HG03196 (cell line): ENCODE results near the gene NPR3.
"Not testable (repeated sequence)": the region's sequence is repeated elsewhere in the genome, so short reads cannot be mapped to it uniquely, and the experiment has no call there.

ENCODE experiments used
- ATAC-seq: cut with Tn5 transposase; IDR thresholded peaks from one replicate; pipeline ENCODE4 v1.9.1; 2021; ENCODE audit not compliant: unreplicated experiment

Gene NPR3

DNA sequence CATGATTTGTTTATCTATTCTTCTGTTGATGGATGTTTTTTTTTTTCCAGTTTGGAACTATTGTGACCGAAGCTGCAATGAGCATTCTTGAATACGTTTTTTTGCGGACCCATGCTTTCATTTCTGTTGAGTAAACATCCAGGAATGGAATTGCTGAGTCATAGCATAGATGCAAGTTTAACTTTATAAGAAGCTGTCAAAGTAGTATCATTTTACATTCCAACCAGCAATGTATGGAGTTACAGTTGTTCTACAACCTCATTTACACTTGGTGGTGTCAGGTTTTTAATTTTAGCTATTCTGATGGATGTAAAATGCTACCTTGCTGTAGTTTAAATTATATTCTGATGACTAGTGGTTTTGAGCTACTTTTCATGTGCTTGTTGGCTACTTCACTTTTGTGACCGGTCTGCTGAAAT is 49.0 kb downstream of the NPR3 start:
- no peak for ATAC-seq

DNA sequence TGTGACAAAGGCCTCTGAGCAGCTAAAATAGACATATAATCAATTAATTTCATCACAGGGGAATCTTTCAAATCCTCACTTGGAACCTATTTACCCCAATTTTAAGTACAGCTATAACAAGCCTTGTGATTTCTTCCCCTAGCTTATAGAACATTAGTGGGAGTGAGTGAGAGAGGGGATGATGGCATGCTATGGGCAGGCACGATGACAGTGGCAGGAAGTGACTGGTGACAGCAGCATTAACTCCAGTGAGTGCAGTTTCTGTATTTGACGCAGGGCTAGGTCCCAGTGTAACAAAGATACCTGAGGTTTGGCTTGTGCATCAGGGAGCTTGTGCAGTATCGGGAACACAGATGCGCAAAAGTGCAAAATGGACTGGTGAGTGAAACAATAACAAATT is 54.1 kb downstream of the NPR3 start:
- ATAC-seq: no peak

DNA sequence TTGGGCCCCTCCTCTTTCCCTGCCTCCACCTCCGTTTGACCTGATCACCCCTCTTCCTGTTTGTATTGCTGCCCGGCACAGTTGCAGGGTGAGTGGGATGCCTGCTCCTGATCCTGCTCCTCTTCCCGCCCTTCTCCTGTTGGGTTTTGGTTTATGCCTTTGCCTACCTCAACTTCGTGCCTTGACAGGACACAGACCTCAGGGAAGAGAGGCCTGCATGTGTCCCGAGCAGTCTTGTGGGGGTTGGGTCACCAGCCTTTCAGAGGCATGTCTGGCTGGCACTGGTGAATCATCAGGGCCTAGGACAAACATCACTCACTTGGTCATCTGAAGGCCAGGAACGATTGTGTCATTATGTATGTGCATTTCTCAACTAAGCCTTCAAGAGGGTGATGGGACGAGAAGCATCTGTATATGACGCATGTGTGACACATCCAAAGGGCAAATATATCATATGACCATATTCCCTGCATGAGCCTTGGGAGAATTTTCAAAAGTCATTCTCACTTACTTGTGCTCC is 56.9 kb downstream of the NPR3 start:
- no peak for ATAC-seq

DNA sequence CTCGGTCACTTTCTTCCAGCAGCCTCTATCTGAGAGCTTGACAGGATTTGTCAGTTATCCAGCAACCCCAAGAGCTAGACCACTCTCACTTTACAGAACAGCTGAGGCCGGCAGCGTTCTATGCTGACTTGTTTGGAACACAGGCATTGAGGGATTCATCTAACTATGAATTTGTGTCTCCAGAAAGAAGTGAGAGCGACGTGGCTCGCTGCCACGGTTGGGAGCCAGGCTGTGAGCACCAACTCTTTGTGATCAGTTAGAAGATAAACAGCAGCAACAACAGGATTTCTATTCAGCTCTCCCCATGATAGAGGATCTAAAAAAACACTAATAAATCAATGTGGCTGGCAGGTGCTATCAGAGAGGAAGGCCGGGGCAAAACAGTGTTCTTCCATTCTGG is 58.6 kb downstream of the NPR3 start:
- no peak for ATAC-seq

- ATAC-seq: no peak
Measured at GRCh38 chr5:32770444-32770843, 59.3 kb downstream of the NPR3 start.

- no peak for ATAC-seq
Measured at GRCh38 chr5:32771037-32771436, 59.9 kb downstream of the NPR3 start.

GRCh38 chr5:32773944-32774343 is 62.8 kb downstream of the NPR3 start:
- ATAC-seq: no peak

DNA sequence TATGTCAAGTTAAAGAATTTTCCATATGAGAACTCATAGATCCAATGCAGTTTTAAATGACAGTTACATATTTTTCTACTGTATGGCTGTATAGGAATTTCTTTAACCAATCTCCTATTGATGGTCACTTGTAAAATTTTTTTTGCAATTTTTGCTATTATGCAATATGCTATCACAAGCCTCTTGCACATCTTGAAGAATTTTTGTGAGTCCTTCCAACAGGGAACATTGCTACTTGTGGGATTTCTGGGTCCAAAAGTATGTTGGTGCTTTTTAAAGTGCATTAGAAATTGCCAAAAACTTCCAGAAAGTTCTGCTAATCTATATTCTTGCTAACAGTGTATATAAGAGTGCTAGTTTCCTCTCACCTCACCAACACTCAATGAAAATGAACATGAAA is 65.1 kb downstream of the NPR3 start:
- no peak for ATAC-seq

DNA sequence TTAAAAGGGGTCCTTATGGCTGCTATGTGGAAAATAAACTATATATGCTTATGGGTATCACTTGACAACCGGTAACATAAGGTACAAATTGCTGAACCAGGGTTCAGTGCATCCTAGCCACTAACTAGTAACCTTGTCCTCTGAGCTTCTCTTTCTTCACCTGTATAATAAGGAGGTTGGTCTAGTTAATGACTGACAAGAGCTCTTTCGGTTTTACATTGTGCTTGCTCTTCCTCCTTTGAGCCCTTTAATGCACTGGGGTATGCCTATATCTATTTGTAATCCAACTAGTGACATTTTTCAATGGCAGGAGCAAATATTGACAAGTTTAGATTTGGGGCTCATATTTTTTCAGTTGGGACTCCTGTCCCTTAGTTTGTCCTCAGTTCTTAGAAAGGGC is 66.1 kb downstream of the NPR3 start:
- peak; percentile 58 for ATAC-seq

DNA sequence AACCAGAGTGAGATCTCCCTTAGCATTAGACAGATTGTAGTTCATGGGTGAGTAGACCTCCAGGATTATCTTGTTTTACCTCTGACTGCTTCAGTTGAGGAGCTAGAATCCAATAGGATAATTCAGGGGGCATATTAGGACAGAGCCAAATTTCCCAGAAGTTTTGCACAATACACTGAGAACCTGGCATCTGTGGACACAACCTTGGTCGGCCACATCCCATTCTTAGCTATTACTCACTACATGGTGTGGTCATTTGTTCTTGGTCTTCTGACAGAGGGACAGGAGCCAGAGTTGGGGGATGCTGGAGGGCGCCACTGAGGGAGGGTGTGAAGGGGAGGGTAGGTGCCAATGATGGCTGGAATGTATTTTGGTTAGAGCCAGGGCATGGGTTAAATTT is 66.6 kb downstream of the NPR3 start:
- no peak for ATAC-seq

DNA sequence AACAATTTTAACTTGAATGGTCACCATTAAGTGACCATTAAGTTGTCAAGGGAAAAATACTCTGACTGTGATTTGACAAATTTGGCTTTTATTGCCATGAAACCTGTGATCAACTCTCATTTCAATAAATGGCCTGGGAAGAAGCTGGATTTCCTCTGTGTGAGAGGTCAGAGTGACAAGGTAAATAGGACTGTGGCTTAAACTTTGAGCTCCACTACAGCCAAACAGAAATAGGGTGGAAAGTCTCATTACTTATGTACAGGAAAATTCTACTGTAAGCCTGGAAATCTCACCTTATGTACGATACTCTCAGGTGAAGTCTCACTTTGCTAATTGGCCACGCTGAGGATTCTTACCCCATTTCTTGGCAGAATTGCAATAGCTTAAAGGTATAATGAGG is 67.3 kb downstream of the NPR3 start:
- no peak for ATAC-seq

DNA sequence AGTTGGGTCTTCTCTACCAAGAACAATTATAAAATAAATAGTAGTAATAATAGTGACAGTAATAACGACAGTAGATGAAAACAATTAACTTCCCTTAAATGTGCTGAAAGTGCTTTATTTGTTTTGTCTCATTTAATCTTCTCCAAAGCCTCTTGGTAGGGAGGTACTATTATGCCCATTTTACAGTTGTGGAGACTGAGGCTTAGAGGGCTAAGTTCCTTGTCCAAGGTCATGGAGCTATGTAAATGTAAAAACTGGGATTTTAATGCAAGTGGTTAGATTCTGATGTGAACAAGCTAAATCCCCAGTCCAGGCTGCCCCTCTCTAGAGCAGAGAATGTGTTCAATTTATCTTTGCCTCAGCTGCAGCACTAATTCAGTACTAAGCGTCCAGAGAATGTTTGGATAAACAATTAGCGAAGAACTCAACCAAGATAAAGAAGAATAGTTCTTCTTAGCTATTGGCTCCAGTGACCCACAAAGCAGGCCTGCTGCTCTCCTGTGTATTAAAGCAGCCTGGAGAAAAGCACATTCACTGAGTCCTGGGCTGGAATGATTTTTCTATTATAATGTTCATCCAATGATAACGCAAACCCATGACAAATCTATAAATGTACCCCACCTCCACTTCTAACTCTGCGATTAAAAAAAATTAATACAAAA is 68.8 kb downstream of the NPR3 start:
- ATAC-seq: no peak

GRCh38 chr5:32780508-32780919 is 69.4 kb downstream of the NPR3 start:
- ATAC-seq: no peak

GRCh38 chr5:32783661-32784060 is 72.5 kb downstream of the NPR3 start:
- no peak for ATAC-seq

- ATAC-seq: no peak
Measured at GRCh38 chr5:32785611-32786254, 74.6 kb downstream of the NPR3 start.

DNA sequence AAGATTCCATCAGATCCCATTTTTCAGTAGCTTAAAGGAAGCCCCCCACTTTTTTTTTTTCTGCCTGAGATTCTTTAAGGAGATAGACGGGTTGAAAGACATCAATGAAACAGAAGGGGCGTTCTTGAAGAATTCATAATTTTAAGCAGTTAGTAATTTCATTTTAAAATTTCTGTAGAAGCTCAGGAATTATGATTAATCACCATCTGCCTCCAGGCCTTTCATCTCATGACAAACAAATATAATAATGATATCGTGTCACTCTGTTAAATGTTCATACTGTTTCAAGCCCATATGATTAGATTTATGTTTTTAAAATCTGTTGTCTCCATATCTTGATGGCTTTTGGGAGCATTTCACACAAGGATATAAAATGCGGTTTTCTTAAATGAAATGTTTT is 75.2 kb downstream of the NPR3 start:
- ATAC-seq: no peak

- no peak for ATAC-seq
Measured at GRCh38 chr5:32790411-32790951, 79.4 kb downstream of the NPR3 start.

GRCh38 chr5:32791536-32792243 is 80.6 kb downstream of the NPR3 start:
- no peak for ATAC-seq

DNA sequence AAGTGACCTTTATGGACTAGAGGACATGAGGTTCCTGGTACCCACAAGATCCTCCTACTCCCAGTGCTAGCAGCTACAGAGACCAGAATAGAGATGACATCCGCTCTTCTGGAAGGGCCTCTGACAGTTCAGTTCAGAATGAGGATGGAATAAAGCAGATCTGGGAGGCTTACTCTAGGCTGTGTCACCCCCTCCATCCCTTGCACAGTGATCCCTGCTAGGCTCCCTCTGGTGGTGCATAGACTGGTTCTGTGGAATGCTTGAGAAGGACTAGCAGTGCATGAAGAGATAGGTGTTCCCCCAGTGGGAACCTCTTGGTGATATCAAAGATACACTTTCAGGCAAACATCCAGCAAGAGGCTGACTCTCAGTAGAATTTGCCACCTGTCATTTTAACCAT is 83.0 kb downstream of the NPR3 start:
- ATAC-seq: no peak

DNA sequence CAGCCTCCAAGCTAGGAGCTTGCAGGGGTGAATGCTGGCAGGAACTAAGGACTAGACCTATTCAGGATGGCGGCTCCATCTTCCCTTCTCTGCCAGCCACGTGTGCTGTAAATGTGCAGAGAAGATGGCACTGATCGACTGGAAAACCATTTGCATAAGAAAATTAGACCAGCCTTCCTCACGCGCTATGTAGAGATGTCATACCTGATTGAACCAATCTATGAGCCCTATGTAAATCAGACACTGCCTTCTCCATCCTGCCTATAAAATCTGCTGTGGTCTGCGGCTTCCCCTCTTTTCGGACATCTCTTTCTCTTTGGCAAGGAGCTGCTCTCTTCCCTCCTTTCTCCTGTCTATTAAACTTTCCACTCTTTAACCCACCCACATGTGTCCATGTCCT is 91.6 kb downstream of the NPR3 start:
- no peak for ATAC-seq

GRCh38 chr5:32803656-32804055 is 92.5 kb downstream of the NPR3 start:
- ATAC-seq: no peak

DNA sequence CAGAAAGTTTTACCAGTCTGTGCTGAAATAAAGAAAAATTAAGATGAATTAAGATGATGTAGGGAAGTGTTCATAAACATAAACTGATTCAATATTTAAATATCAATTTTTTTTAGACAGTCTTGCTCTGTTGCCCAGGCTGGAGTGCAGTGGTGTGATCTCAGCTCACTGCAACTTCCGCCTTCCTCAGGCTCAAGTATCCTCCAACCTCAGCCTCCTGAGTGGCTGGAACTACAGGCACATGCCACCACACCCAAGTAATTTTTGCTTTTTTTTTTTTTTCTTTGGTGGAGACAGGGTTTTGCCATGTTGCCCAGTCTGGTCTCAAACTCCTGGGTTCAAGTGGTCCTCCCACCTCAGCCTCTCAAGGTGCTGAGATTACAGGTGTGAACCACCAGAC is 94.3 kb downstream of the NPR3 start:
- ATAC-seq: not testable (repeated sequence)
